ENCODE results near the gene AKAP6.

DNA sequence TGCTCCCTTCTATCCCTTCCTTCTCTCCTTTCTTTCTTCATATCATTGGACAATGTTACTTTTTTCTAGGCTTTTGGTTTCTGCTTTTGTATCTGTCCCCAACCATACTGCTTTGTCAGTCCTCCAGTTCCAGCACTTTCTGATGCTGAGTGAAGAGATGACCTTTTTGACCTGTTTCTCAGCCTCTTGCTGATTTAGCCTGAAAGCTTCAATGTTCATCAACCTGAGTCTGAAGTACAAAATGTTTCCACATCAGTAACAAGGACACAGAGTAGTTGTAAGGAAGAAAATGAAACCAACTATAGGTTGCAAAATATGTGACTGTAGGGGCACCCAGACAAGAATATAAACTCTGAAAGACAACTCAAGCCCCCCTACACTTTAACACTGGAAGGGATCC lies 25.2 kb upstream of the AKAP6 start:
- TF ChIP-seq, protein P1, sequence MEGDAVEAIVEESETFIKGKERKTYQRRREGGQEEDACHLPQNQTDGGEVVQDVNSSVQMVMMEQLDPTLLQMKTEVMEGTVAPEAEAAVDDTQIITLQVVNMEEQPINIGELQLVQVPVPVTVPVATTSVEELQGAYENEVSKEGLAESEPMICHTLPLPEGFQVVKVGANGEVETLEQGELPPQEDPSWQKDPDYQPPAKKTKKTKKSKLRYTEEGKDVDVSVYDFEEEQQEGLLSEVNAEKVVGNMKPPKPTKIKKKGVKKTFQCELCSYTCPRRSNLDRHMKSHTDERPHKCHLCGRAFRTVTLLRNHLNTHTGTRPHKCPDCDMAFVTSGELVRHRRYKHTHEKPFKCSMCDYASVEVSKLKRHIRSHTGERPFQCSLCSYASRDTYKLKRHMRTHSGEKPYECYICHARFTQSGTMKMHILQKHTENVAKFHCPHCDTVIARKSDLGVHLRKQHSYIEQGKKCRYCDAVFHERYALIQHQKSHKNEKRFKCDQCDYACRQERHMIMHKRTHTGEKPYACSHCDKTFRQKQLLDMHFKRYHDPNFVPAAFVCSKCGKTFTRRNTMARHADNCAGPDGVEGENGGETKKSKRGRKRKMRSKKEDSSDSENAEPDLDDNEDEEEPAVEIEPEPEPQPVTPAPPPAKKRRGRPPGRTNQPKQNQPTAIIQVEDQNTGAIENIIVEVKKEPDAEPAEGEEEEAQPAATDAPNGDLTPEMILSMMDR (conservative IDR thresholded peaks at IDR 0.05), result no peak
- no peak for TF ChIP-seq ZFX (IDR thresholded peaks at IDR 0.05)
